ENCODE measurements around the gene PCCA. TPM values are rescaled to one million over a fixed set of nuclear protein-coding genes. Genes with fewer than 3 reads are reported as not detected.
"Not testable (repeated sequence)": the region's sequence is repeated elsewhere in the genome, so short reads cannot be mapped to it uniquely, and the experiment has no call there.

PCCA gene
- total RNA-seq, 1 donor from 2014 or later = 6.4 TPM

DNA sequence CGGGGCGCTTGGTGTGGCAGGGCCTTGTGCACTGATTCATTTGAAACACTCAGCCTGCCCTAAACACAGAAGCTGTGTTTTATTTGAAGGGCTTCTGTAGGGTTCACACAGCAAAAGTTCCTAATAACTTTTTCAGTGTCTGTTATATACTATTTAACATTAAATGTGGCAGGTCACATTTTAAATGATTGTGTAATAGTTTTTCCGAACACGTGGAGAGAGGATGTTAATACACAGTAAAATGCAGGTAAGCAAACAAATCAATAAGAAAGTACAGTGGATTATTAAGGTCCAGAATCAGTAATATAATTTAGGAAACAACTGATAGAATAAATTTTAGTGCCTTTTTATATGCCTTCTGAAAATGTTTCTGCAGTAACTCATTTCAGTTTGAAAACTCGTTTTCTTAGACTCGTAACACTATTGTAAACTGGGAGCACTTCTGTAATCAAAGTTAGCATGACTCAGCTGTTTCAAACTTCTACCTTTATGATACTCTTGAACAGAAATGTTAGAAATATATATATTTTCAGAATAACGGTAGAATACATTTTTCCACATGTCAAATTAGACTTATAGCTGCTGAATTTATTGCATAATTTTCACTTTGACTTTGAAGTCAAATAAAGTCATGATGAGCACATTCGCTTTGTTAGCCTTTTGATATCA is 429.6 kb downstream of the PCCA start:
- H3K4me3 Mint-ChIP-seq = no peak overlapping the region
- DNase-seq = no peak
- peaks cover 11% of the 10 kb centered on the region for H3K4me1 Mint-ChIP-seq
- no peak overlapping the region for H3K27ac Mint-ChIP-seq
- peaks cover 6% of the 10 kb centered on the region for H3K27me3 Mint-ChIP-seq
- H3K36me3 Mint-ChIP-seq (ENCODE audit: low read depth) = no peaks in the 10 kb centered on the region
- intact Hi-C loops (cut with micrococcal nuclease) = no loop called here
- H3K9me3 Mint-ChIP-seq = no peaks in the 10 kb centered on the region

DNA sequence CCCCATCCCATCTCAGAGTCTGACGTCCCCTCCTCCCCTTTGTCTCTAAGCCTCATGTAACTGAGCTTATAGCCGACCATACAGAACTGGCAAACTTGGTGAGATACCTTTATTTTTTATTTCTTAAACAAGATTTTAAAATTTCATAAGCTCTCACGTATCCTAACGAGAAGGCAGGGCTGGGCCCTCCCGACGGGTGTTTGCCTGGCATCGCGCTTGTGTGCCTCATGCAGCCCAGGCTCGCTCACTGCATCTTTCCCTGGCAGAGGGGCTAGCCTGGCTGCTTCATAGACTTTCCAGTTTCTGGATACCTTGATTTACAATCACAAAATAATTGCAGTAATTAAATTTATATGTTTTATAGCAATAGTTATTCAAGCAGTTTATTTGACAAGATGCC is 430.7 kb downstream of the PCCA start:
- no peaks in the 10 kb centered on the region for H3K9me3 Mint-ChIP-seq
- peaks cover 4% of the 10 kb centered on the region for H3K27me3 Mint-ChIP-seq
- intact Hi-C loops (cut with micrococcal nuclease) = no loop called here
- H3K36me3 Mint-ChIP-seq (ENCODE audit: low read depth) = no peaks in the 10 kb centered on the region
- no peak overlapping the region for H3K4me3 Mint-ChIP-seq
- no peak overlapping the region for H3K27ac Mint-ChIP-seq
- no peak for DNase-seq
- H3K4me1 Mint-ChIP-seq = peaks cover 8% of the 10 kb centered on the region

DNA sequence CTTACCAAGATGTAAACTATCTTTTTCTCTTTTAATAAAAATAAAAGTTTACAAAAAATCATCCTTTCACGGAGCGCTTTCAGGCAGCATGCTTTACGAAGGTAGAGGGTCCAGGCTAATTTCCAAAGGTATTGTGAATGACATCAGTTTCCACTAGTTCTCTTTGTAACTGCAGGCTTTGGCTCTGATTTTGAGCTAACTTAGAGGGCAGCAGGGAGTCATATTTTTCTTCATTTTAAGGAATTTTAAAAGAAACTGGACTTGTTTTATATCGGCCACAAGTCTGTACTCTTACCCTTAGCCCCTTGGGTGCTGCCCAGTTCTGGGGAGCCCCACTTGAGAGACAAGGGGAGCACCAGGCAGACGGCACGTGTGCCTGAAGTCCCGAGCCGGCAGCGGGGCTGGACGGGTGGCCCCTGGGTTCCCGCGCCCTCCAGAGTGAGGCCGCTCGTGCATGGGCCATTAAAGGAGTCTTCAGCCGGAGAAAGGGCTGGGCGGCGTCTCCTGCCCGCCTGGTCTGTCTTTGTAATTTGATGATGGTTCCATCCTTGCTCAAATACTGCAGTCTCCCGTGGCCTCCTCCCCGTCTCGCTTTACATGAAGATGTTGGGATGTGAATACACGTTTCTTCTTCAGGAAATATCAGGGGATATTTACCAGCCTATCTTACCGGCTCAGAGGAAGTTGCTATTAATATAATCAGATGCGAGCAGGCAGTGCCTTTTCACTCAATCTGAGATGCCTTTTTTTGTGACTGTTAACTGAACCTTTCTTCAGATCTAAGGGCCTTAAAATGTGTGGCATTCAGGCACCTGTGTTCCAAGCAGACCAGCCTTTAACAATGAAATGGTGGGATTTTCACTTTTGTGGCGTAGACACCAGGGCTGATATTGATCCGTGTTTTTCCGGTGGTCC is 432.3 kb downstream of the PCCA start:
- H3K4me3 Mint-ChIP-seq = no peak overlapping the region
- no peaks in the 10 kb centered on the region for H3K36me3 Mint-ChIP-seq (ENCODE audit: low read depth)
- peaks cover 5% of the 10 kb centered on the region for H3K4me1 Mint-ChIP-seq
- H3K27ac Mint-ChIP-seq = no peak overlapping the region
- no peak for DNase-seq
- intact Hi-C loops (cut with micrococcal nuclease) = no loop called here
- H3K9me3 Mint-ChIP-seq = no peaks in the 10 kb centered on the region
- H3K27me3 Mint-ChIP-seq = peaks cover 2% of the 10 kb centered on the region

DNA sequence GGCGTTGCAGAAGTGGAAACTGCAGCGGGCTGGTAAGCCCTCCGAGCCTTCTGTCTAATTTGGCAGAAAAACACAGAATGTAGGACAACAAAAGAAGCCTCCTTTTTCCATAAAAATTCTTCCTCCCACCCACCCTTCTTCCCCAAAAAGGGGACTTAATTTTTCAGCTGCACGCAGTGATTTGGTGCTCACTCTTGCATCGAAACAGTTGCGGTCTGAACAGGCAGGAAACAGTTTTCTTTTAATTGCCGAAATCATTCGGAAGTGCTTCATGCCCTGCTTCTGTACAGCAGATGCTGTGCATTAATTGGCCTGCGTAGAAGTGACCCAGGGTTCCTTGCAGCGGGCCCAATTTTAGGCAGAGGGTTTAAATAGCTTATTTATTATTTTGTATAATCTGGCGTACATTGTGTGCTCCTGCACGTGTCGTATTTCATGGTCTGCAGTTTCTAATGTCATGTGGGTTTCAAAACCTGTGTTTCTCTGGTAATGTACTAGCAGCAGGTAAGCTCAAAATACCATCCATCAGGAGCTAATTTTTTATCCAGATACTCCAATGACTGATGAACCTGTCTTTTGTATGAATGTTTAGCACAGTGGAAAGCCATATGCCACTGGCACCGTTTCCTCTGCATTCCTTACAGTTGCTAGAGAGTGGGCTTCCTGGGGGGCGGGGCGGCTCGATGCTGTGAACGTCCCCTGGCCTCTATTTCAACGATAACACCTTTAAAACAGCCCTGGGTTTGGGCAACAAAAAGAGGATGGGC is 433.1 kb downstream of the PCCA start:
- Mint-ChIP-seq H3K27me3 (peaks cover 2% of the 10 kb centered on the region), H3K4me3 (no peak overlapping the region), H3K9me3 (no peaks in the 10 kb centered on the region), H3K27ac (no peak overlapping the region), H3K36me3 (ENCODE audit: low read depth) (no peaks in the 10 kb centered on the region), H3K4me1 (peaks cover 5% of the 10 kb centered on the region)
- intact Hi-C loops (cut with micrococcal nuclease) = no loop called here
- no peak for DNase-seq

DNA sequence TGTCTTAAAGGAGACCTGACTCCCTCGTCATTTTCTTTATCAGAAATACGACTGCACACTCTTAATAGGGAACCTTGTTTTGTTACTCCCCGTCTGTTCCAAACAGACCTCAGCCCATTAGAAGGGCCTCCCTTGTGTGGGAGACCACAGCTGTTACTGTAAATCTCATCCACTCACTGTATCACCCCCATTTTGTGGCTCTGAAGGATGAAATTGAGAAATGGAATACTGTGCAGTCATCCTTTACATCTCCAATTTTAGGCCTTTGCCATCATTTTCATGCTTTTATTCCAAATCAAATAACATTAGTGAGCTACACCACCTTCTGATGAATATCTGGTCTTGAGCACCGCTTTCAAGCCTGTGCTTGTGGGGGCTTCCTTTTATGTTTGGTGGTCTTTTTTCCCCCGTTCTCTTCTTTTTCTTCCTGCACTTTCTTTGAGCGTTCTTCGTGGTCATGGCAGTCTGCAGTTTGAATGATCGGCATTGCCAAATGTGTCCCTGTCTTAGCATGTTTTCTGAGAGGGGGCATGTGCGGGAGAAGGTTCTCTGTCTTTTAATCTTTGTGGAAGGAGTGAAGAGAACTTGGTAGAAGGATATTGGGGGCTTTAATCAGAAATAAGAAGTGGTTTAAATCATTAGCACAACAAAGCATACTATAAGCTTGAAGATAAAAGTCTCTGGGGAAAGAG is 433.9 kb downstream of the PCCA start:
- Mint-ChIP-seq H3K4me1 (peaks cover 4% of the 10 kb centered on the region), H3K27ac (no peak overlapping the region), H3K4me3 (no peak overlapping the region), H3K9me3 (no peaks in the 10 kb centered on the region), H3K27me3 (peaks cover 2% of the 10 kb centered on the region), H3K36me3 (ENCODE audit: low read depth) (no peaks in the 10 kb centered on the region)
- intact Hi-C loops (cut with micrococcal nuclease) = no loop called here
- DNase-seq = no peak

DNA sequence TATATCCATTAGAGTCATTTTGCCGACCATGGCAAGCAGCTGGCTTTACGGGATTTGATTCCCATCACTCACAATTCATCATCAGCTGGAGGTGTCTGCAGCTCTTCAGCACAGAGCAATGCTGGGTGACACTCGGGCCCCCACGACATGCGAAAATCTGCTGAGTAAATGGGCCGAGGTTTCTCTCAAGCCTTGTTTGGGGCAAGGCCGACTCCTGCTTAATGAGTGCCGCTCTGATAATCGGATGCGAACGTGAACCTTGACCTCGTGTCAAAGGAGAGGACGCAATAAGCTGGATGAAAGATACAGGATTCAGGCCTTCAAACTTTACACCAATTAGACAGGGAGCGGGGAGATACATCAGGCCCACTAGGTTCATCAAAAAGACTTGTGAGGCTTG is 434.5 kb downstream of the PCCA start:
- intact Hi-C loops (cut with micrococcal nuclease) = no loop called here

DNA sequence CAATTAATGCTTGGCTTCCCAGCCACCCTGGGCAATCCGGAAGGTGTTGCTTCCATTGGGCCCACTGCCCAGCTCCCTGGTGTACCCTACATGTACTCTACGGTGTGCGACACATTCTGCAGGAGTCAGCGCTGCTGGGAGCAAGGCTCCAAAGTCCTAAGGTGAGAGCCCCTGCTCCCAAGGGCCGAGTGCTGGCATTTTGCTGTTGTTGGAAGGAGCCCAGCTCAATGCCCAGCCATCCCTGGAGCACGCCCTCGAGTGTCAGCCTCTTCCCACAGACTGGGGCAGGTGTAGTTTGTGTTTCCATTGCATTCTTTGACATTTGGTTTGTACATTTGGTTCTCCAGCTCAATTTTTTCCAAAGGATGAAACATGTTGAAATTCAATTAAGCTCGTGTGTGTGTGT is 435.1 kb downstream of the PCCA start:
- no peak overlapping the region for H3K27ac Mint-ChIP-seq
- intact Hi-C loops (cut with micrococcal nuclease) = no loop called here
- H3K36me3 Mint-ChIP-seq (ENCODE audit: low read depth) = no peaks in the 10 kb centered on the region
- H3K9me3 Mint-ChIP-seq = no peaks in the 10 kb centered on the region
- no peaks in the 10 kb centered on the region for H3K27me3 Mint-ChIP-seq
- DNase-seq = no peak
- no peaks in the 10 kb centered on the region for H3K4me1 Mint-ChIP-seq
- no peak overlapping the region for H3K4me3 Mint-ChIP-seq

More for the DNA sequence above, 434.5 kb downstream of the PCCA start:
- no peak overlapping the region for H3K4me3 Mint-ChIP-seq
- H3K9me3 Mint-ChIP-seq = no peaks in the 10 kb centered on the region
- H3K4me1 Mint-ChIP-seq = no peaks in the 10 kb centered on the region
- no peaks in the 10 kb centered on the region for H3K36me3 Mint-ChIP-seq (ENCODE audit: low read depth)
- no peaks in the 10 kb centered on the region for H3K27me3 Mint-ChIP-seq
- H3K27ac Mint-ChIP-seq = no peak overlapping the region
- DNase-seq = no peak

DNA sequence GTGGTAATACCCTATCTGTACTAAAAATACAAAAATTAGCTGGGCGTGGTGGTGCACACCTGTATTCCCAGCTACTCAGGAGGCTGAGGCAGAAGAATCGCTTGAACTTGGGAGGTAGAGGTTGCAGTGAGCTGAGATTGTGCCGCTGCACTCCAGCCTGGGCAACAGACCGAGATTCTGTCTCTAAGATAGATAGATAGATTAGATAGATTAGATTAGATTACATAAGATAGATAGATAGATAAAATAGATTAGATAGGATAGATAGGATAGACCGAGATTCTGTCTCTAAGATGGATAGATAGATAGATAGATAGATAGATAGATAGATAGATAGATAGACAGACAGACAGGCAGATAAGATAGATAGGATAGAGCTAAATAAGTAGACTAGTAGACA is 435.8 kb downstream of the PCCA start:
- H3K4me1 Mint-ChIP-seq; H3K36me3 Mint-ChIP-seq (ENCODE audit: low read depth); H3K27ac Mint-ChIP-seq; H3K4me3 Mint-ChIP-seq; H3K9me3 Mint-ChIP-seq; H3K27me3 Mint-ChIP-seq; intact Hi-C loops (cut with micrococcal nuclease); DNase-seq: not testable (repeated sequence)

DNA sequence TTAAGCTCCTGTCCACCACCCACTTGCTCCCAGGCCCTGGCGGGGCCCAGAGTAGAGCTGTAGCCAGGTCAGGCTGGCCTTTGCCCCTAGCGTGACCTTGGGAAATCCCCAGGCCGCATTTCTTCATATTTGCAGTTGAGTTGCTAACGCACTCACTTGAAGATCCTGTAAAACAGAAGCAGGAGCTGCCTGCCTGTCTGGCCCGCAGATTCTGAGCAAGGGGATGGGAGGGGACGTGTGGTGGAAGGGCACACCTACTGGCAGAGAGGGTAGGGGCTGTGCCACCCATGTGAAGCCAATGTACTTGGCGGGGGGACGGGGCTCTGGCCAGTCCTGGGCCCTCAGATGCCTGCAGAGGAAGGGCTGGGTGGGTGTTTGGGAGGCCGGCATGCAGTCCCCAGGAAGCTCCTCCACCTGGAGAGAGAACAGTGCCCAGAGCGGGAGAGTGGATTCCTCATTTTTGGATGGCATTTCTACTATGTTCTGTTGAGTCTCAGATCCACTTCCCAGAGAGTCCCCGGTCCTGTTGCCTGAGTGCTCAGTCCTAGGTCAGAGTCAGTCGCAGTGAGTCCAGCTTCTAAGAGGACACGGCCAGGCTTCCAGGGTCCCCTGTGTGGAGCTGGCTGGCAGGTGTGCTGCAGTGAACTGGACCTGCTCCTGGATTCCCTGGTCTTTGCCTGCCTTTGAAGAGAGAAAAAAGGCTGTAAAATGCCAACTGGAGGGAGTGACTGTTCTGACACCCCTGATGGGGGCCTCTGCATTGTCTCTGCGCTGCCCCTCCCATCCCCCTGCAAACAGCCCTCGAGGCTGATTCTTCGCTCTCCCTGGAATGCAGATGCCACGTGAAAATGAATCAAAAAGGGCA is 436.8 kb downstream of the PCCA start:
- intact Hi-C loops (cut with micrococcal nuclease) = no loop called here
- H3K4me1 Mint-ChIP-seq = no peaks in the 10 kb centered on the region
- H3K9me3 Mint-ChIP-seq = no peaks in the 10 kb centered on the region
- no peaks in the 10 kb centered on the region for H3K36me3 Mint-ChIP-seq (ENCODE audit: low read depth)
- H3K27me3 Mint-ChIP-seq = no peaks in the 10 kb centered on the region
- no peak for DNase-seq
- no peak overlapping the region for H3K4me3 Mint-ChIP-seq
- H3K27ac Mint-ChIP-seq = no peak overlapping the region

DNA sequence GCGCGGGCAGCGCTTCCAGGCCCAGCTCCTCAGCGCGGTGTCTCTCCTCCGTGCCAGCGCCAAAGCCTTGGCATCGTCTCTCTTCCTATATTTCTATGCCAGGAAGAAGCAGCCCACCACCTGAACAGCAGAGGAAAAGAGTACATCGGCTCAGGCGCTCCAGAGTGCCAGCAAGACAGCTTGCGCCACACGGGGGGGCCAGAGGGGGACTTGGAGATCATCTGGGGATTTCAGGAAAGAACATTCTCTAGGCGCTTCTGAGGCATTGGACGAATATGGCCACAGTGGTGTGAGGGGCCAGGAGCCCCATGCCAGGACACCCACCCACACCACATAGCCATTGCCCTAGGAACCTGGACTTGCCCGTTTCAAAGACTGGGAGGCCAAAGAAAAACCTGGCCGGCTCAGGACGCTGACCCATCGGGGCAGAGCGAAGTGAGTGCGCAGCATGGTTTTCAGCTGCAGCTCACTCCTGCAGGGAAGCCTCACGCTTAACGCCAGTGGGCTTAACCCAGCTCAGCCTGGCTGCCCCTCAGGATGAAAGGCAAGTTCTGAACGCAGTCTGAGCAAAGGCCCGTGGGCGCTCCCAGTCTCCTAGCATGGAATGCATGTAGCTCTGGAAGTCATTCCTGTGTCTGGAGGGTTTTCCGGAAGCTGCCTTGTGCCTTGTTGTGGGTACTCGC is 437.6 kb downstream of the PCCA start:
- intact Hi-C loops (cut with micrococcal nuclease) = no loop called here
- no peak overlapping the region for H3K4me3 Mint-ChIP-seq
- no peaks in the 10 kb centered on the region for H3K27me3 Mint-ChIP-seq
- H3K9me3 Mint-ChIP-seq = no peaks in the 10 kb centered on the region
- DNase-seq = no peak
- no peaks in the 10 kb centered on the region for H3K36me3 Mint-ChIP-seq (ENCODE audit: low read depth)
- no peak overlapping the region for H3K27ac Mint-ChIP-seq
- no peaks in the 10 kb centered on the region for H3K4me1 Mint-ChIP-seq

DNA sequence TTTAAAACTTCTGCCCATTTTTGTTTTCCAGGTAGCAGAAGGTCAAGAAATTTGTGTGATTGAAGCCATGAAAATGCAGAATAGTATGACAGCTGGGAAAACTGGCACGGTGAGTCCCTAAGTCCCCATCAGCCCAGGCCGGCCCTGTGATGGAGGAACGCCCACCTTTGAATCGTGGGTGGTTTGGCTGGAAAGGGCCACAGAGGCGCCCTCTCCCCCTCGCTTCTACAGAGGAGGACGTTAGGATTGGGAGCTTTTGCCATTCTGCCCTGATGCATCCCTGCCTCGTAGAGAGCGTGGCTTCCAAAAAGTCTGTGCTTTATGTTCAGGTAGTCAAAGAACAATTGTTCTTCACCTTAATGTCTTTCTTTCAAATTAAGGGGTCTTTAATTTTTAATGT is 438.8 kb downstream of the PCCA start:
- H3K27me3 Mint-ChIP-seq = no peaks in the 10 kb centered on the region
- H3K9me3 Mint-ChIP-seq = no peaks in the 10 kb centered on the region

DNA sequence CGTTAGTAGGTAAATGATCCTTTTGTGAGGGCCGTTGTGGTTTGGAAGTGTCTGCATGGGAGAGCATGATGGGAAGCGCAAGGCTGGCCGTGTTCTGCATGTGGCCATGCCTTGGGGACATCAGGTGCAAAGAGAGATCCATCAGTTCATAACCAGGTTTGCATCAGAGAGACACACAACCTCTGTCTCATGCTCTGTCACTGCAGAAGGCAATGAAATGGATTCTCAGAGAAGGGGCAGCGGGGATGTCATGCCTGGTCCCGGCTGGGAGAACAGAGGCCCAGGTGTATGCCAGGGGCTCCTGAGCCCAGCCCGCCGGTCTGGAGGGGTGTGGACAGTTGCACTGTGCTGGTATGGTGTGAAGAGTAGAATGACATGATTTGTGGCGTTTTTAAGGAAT is 439.5 kb downstream of the PCCA start:
- no peak overlapping the region for H3K27ac Mint-ChIP-seq
- no peak overlapping the region for H3K4me3 Mint-ChIP-seq
- H3K9me3 Mint-ChIP-seq = no peaks in the 10 kb centered on the region
- no peak for DNase-seq
- H3K36me3 Mint-ChIP-seq (ENCODE audit: low read depth) = no peaks in the 10 kb centered on the region
- intact Hi-C loops (cut with micrococcal nuclease) = no loop called here
- H3K27me3 Mint-ChIP-seq = no peaks in the 10 kb centered on the region
- H3K4me1 Mint-ChIP-seq = no peaks in the 10 kb centered on the region

More for the DNA sequence above, 438.8 kb downstream of the PCCA start:
- DNase-seq = no peak
- no peaks in the 10 kb centered on the region for H3K36me3 Mint-ChIP-seq (ENCODE audit: low read depth)
- H3K4me1 Mint-ChIP-seq = no peaks in the 10 kb centered on the region
- no peak overlapping the region for H3K27ac Mint-ChIP-seq
- H3K4me3 Mint-ChIP-seq = no peak overlapping the region
- intact Hi-C loops (cut with micrococcal nuclease) = no loop called here
